Measurements from ENCODE around the gene PC.

- TF ChIP-seq REST (IDR thresholded peaks at IDR 0.05; ENCODE audit: low read depth) (no peak), NFIC (IDR thresholded peaks at IDR 0.05) (no peak), TEAD4 (IDR thresholded peaks at IDR 0.05) (no peak), YY1 (IDR thresholded peaks at IDR 0.05; ENCODE audit: low read depth) (no peak), USF1 (IDR thresholded peaks at IDR 0.05) (no peak)
Observed at GRCh38 chr11:66987924-66988637, 29.9 kb upstream of the PC start.

Measured in Ishikawa (cell line).